Measurements from ENCODE around the gene AUTS2. TPM values are rescaled to one million over a fixed set of nuclear protein-coding genes. Genes with fewer than 3 reads are reported as not detected.

Gene AUTS2
- total and polyA plus RNA-seq, 2 of the 8 experiments (the other 6 are each of a cell fraction or from before 2014, with no cell fraction given): 25.9 to 101 TPM

DNA sequence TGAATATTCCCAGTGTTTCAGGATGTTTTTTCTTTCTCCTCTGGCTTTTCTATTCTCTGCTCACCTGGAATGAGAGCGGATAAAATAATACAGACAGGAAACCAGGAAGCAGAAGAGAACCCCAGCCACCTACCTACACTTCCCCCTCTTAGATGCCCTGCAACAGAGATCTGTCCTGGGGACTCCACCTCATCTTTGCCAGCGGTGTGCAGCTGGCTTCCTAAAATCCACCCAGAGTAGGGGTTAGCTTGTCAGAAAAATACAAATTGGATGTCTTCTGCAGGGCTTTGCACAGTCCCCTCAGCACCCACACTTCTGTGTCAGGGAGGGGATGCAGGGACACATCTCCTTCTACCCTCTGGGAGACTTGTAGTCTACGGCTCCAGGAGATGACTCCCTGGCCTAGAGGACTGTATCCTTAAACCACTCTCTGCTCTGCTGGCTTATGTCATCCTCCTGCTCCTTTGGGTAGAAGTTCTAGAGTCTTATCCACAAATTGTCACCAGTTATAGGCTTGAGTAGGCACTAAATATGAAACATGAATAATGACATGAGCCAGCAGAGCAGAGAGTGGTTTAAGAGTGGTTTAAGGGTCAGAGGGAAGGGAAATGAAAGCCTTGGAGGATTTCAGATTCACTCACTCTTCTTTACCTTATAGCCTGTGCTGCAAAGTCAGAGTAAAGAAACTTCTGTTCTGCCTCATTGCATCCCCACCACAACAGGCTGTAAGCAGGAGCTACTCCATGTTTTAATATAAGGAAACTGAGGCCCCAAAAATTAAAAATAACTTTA, 749.4 kb downstream of the AUTS2 start:
- H3K36me3 ChIP-seq (ENCODE audit: control insufficient read depth in 2 of 4, insufficient read depth in 4 of 4, low read length in 3 of 4): no peaks in the 10 kb centered on the region
- H3K79me1 ChIP-seq (ENCODE audit: low read depth, low read length): no peaks in the 10 kb centered on the region
- H3K56ac ChIP-seq (replicated peaks; ENCODE audit: insufficient read length, low read depth, low read length): no peak overlapping the region
- no peaks in the 10 kb centered on the region for H3K79me2 ChIP-seq (ENCODE audit: control insufficient read depth in 1 of 2, insufficient read depth in 2 of 2, low read length in 2 of 2)
- H3K27ac ChIP-seq (ENCODE audit: low read depth, low read length): no peak overlapping the region
- no peaks in the 10 kb centered on the region for H3K4me1 ChIP-seq (replicated peaks in 1 of 4; ENCODE audit: control insufficient read depth in 3 of 4, insufficient read depth in 4 of 4, low read length in 3 of 4)
- no peak overlapping the region for H3K4ac ChIP-seq (replicated peaks; ENCODE audit: insufficient read length, low read depth, low read length)
- no peaks in the 10 kb centered on the region for H3K9me3 ChIP-seq (ENCODE audit: insufficient read depth in 2 of 2, low read depth in 1 of 2, low read length in 1 of 2)
- H3K14ac ChIP-seq (ENCODE audit: insufficient read length): no peak overlapping the region
- H2AFZ ChIP-seq (ENCODE audit: low read length): no peak overlapping the region
- DNase-seq (ENCODE audit: low read depth in 1 of 2, low spot score in 2 of 2) (no peak), FAIRE-seq (no peak)
- ChIA-PET CTCF (ENCODE audit: partially characterized antibody) (interaction anchor here (0.8 to 1.5 kb wide), 2 partner anchors 73 to 159 kb away, joined by 3 read pairs; no protein-coding TSS in a partner anchor), POLR2A (ENCODE audit: partially characterized antibody) (no interaction called here)
- no peak overlapping the region for H2AK5ac ChIP-seq (ENCODE audit: low read depth, low read length)
- no peak overlapping the region for H3K23ac ChIP-seq (ENCODE audit: insufficient read length)
- no peak overlapping the region for H3K4me2 ChIP-seq (ENCODE audit: insufficient read depth in 1 of 2, low read depth in 2 of 2, low read length in 2 of 2)
- H3K18ac ChIP-seq (ENCODE audit: extremely low read depth, low read length): no peak overlapping the region
- no peak overlapping the region for H2BK20ac ChIP-seq (ENCODE audit: low read length)
- H4K91ac ChIP-seq (replicated peaks; ENCODE audit: insufficient read length, low read length): no peak overlapping the region
- H2BK12ac ChIP-seq (ENCODE audit: low read depth, low read length): no peak overlapping the region
- H3K23me2 ChIP-seq (ENCODE audit: low read depth, low read length): no peaks in the 10 kb centered on the region
- H3K9ac ChIP-seq (replicated peaks in 1 of 4; ENCODE audit: extremely low read depth in 1 of 4, low read depth in 3 of 4, low read length in 3 of 4): no peak overlapping the region
- H4K20me1 ChIP-seq (replicated peaks in 1 of 2; ENCODE audit: control insufficient read depth in 1 of 2, insufficient read depth in 2 of 2, low read length in 2 of 2): no peaks in the 10 kb centered on the region
- H2BK120ac ChIP-seq (replicated peaks; ENCODE audit: low read depth, low read length): no peak overlapping the region
- no peak overlapping the region for H2BK15ac ChIP-seq (ENCODE audit: low read length)
- TF ChIP-seq BRCA1 (IDR thresholded peaks at IDR 0.05; ENCODE audit: low read depth, low read length) (no peak), JUND (IDR thresholded peaks at IDR 0.05; ENCODE audit: low read length) (no peak), TEAD4 (IDR thresholded peaks at IDR 0.05; ENCODE audit: low read depth, low read length) (no peak), JUN (IDR thresholded peaks at IDR 0.05; ENCODE audit: low read depth, low read length) (no peak), SIN3A (conservative IDR thresholded peaks at IDR 0.05 in 1 of 2, IDR thresholded peaks at IDR 0.05 in 1 of 2; ENCODE audit: low read depth in 1 of 2, low read length in 2 of 2) (no peak), CHD2 (IDR thresholded peaks at IDR 0.05; ENCODE audit: low read length) (no peak), ZNF274 (IDR thresholded peaks at IDR 0.05; ENCODE audit: borderline replicate concordance, extremely low read depth, low read length) (no peak), HDAC6 (IDR thresholded peaks at IDR 0.05; ENCODE audit: low read depth, low read length) (no peak), SP4 (IDR thresholded peaks at IDR 0.05; ENCODE audit: low read length) (no peak), HDAC2 (IDR thresholded peaks at IDR 0.05; ENCODE audit: borderline replicate concordance in 1 of 2, low read depth in 2 of 2, low read length in 2 of 2) (no peak), MAFK (IDR thresholded peaks at IDR 0.05; ENCODE audit: low read depth, low read length) (no peak)
- no peak overlapping the region for H4K8ac ChIP-seq (ENCODE audit: extremely low read depth, insufficient read depth, low read length)
- H2BK5ac ChIP-seq (ENCODE audit: low read depth, low read length): no peak overlapping the region
- H3K27me3 ChIP-seq (replicated peaks in 1 of 4; ENCODE audit: control insufficient read depth in 3 of 4, extremely low read depth in 1 of 4, insufficient read depth in 3 of 4, low read length in 3 of 4): no peaks in the 10 kb centered on the region
- H4K5ac ChIP-seq (ENCODE audit: insufficient read length, low read depth, low read length): no peak overlapping the region
- H3K4me3 ChIP-seq (ENCODE audit: extremely low read depth in 1 of 4, insufficient read depth in 2 of 4, low read depth in 3 of 4, low read length in 4 of 4): no peak overlapping the region
- WGBS, 2 experiments (ENCODE audit: extremely low coverage in 1 of 2, insufficient coverage in 1 of 2, insufficient read length in 1 of 2, insufficient replicate concordance in 2 of 2, low coverage in 1 of 2, low lambda C conversion rate in 2 of 2, missing lambda C conversion rate in 1 of 2): 92% methylated on average over 3 of the region's 3 CpGs; no CpG with 5 or more reads in 1 of the 2 experiments
